ENCODE data around the gene SHCBP1L.

DNA sequence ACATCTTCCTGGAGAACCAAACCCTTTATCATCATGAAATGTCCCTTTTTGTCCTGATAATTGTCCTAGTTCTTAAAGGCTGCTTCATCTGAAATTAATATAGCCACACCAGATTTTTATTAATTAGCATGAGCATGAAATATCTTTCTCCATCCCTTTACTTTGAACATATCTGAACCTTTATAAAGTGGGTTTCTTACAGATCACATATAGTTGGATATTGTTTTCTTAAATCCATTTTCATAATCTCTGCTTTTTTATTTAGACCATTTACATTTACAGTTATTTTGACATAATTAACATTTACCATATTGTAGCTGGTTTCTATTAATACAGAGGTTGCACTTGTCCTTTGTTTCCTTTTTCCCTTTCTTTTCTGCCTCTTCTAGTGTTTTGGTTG lies 17.2 kb downstream of the SHCBP1L start:
- TF ChIP-seq, protein P1, sequence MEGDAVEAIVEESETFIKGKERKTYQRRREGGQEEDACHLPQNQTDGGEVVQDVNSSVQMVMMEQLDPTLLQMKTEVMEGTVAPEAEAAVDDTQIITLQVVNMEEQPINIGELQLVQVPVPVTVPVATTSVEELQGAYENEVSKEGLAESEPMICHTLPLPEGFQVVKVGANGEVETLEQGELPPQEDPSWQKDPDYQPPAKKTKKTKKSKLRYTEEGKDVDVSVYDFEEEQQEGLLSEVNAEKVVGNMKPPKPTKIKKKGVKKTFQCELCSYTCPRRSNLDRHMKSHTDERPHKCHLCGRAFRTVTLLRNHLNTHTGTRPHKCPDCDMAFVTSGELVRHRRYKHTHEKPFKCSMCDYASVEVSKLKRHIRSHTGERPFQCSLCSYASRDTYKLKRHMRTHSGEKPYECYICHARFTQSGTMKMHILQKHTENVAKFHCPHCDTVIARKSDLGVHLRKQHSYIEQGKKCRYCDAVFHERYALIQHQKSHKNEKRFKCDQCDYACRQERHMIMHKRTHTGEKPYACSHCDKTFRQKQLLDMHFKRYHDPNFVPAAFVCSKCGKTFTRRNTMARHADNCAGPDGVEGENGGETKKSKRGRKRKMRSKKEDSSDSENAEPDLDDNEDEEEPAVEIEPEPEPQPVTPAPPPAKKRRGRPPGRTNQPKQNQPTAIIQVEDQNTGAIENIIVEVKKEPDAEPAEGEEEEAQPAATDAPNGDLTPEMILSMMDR (IDR thresholded peaks at IDR 0.05) = no peak
- TF ChIP-seq POLR2AphosphoS5 (IDR thresholded peaks at IDR 0.05) = no peak
- no peak for TF ChIP-seq POLR2A (IDR thresholded peaks at IDR 0.05)

Measured in breast epithelium (tissue), 3 donors.